ENCODE results near the gene NCAM2.

Gene NCAM2

DNA sequence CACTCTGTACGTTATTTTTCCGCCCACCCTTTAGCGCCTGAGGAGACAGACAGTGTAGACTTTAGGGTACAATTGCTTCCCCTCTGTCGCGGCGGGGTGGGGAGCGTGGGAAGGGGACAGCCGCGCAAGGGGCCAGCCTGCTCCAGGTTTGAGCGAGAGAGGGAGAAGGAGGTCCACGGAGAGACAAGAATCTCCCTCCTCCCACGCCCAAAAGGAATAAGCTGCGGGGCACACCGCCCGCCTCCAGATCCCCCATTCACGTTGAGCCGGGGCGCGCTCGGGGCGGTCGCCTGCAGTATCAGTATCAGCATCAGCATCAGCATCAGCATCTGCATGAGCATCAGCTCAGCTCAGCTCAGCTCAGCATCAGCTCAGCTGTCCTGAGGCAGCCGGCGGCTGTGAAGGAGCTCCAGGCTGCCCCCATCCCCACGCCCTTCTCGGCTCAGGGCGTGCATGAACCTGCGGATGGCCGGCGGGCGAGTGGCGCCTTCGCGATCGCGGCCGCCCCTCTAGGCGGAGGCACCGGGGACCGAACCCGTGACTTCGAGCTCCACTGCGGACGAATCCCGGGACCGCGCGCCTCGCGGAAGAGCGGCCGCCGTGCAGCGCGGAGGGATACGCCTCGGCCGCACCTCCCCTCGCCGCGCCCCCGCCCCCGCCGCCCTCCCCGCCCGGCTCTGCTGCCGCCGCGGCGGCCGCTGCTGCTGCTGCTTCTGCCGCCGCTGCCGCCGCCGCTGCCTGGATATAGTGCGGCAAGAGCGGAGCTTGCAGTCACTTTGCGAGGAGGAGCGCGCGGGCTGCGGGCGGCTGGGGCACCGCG, at the start of gene NCAM2:
Gene NCAM2, plus strand, starts transcription at position 774 of the 820 bp plus-strand sequence.
- peak within 1 kb of the TSS; percentile 93 for H3K4me3 ChIP-seq (ENCODE audit: low read length)
- DNase-seq (ENCODE audit: low read depth) = peak; percentile 91
- H3K36me3 ChIP-seq (ENCODE audit: control insufficient read depth, insufficient read depth, low read length, severe bottlenecking) = no peaks in the 10 kb centered on the region
- H3K27me3 ChIP-seq (replicated peaks; ENCODE audit: control insufficient read depth, insufficient read depth, low read length) = no peaks in the 10 kb centered on the region
- no peaks in the 10 kb centered on the region for H3K9me3 ChIP-seq (ENCODE audit: control insufficient read depth, low read length)
- H3K9ac ChIP-seq (ENCODE audit: low read length) = peak within 1 kb of the TSS; percentile 74
- peaks cover 10% of the 10 kb centered on the region for H3K4me1 ChIP-seq (ENCODE audit: control insufficient read depth, insufficient read depth, low read length)

DNA sequence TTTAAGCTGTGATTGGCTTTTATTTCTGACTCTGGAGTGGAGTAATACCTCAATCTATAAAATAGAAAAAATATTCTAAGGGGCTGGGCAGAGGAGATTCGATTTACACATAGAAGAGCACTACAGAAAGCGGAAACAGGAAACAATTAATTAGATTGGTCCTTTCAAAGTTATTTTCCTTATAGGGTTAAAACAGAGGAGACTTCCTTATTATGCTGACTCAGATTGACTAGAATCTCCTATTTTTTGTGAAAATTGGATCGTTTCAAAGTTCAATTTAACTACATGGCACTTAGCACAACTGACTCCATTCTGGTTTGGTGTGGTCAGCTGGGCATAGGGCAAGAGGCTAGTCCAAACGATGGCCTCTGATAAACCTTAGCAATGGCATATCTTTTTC, 48.3 kb upstream of the NCAM2 start:
- no peak for DNase-seq (ENCODE audit: low read depth)
- H3K9ac ChIP-seq (ENCODE audit: low read length) = no peak overlapping the region
- no peak overlapping the region for H3K4me3 ChIP-seq (ENCODE audit: low read length)
- no peaks in the 10 kb centered on the region for H3K9me3 ChIP-seq (ENCODE audit: control insufficient read depth, low read length)
- no peaks in the 10 kb centered on the region for H3K27me3 ChIP-seq (replicated peaks; ENCODE audit: control insufficient read depth, insufficient read depth, low read length)
- no peaks in the 10 kb centered on the region for H3K4me1 ChIP-seq (ENCODE audit: control insufficient read depth, insufficient read depth, low read length)
- no peaks in the 10 kb centered on the region for H3K36me3 ChIP-seq (ENCODE audit: control insufficient read depth, insufficient read depth, low read length, severe bottlenecking)

DNA sequence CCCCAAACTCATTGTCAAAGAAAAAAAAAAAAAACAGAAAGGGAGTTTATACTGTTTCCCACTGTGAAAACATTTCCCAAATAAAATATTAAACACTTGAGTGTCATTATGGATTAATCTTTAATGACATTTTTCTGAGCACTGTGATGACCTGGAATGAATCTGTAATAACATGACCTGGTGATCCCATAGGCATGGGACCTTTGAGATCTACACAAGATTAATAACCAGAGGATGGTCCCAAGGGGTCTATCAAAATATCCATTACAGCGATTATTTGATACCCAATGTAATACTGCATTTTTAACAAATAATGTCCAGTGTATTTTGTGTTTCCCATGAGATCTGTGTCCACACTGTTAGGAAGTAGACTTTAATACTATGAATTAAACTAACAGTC, 32.4 kb upstream of the NCAM2 start:
- peaks cover 13% of the 10 kb centered on the region for H3K4me1 ChIP-seq (ENCODE audit: control insufficient read depth, insufficient read depth, low read length)
- H3K9me3 ChIP-seq (ENCODE audit: control insufficient read depth, low read length) = no peaks in the 10 kb centered on the region
- H3K27me3 ChIP-seq (replicated peaks; ENCODE audit: control insufficient read depth, insufficient read depth, low read length) = no peaks in the 10 kb centered on the region
- no peak overlapping the region for H3K9ac ChIP-seq (ENCODE audit: low read length)
- H3K36me3 ChIP-seq (ENCODE audit: control insufficient read depth, insufficient read depth, low read length, severe bottlenecking) = no peaks in the 10 kb centered on the region
- DNase-seq (ENCODE audit: low read depth) = no peak
- H3K4me3 ChIP-seq (ENCODE audit: low read length) = no peak overlapping the region

DNA sequence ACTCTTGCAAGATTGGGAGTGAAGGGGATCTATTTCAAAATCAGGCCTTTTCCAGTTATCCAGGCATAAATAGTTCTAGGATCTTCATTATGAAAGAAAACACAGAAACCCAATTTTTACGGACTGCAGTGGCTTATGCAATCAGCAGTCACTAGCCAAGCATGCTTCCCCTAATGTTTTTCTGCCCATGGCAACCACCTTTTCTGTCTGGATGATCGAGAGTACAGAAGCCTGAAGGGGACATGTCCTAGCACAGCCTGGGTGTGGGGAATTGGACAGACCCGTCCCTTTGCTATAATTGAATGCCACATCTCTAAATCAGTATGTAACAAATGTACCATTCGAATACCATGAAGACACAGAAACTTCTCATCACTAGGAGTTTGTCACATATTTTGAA, 29.8 kb upstream of the NCAM2 start:
- Histone ChIP-seq H3K9ac (ENCODE audit: low read length) (peak overlapping the region; percentile 61), H3K27me3 (replicated peaks; ENCODE audit: control insufficient read depth, insufficient read depth, low read length) (no peaks in the 10 kb centered on the region), H3K36me3 (ENCODE audit: control insufficient read depth, insufficient read depth, low read length, severe bottlenecking) (no peaks in the 10 kb centered on the region), H3K4me3 (ENCODE audit: low read length) (peak overlapping the region; percentile 40), H3K4me1 (ENCODE audit: control insufficient read depth, insufficient read depth, low read length) (peaks cover 17% of the 10 kb centered on the region), H3K9me3 (ENCODE audit: control insufficient read depth, low read length) (no peaks in the 10 kb centered on the region)
- DNase-seq (ENCODE audit: low read depth) = peak; percentile 1

DNA sequence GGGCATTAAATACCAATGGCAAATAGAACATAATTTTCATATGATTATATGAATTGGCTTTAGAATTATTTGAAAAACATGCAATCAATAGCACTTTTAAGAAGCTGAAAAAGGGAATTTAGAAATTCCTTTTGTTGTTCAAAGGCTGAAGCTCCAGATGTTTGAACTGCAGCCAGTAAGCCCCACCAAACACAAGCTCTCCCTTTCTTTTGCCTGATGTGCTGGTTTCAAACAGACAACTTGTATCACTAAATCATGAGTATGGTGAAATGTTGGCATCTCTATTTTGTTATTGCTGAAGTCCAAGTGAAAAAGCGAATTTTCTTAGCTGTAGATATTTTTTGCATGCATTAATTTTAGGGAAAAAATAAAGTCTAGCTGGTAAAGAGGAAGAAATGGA, 27.5 kb upstream of the NCAM2 start:
- Histone ChIP-seq H3K9ac (ENCODE audit: low read length) (no peak overlapping the region), H3K4me1 (ENCODE audit: control insufficient read depth, insufficient read depth, low read length) (peaks cover 17% of the 10 kb centered on the region), H3K27me3 (replicated peaks; ENCODE audit: control insufficient read depth, insufficient read depth, low read length) (no peaks in the 10 kb centered on the region), H3K36me3 (ENCODE audit: control insufficient read depth, insufficient read depth, low read length, severe bottlenecking) (no peaks in the 10 kb centered on the region), H3K9me3 (ENCODE audit: control insufficient read depth, low read length) (no peaks in the 10 kb centered on the region), H3K4me3 (ENCODE audit: low read length) (no peak overlapping the region)
- DNase-seq (ENCODE audit: low read depth) = no peak

DNA sequence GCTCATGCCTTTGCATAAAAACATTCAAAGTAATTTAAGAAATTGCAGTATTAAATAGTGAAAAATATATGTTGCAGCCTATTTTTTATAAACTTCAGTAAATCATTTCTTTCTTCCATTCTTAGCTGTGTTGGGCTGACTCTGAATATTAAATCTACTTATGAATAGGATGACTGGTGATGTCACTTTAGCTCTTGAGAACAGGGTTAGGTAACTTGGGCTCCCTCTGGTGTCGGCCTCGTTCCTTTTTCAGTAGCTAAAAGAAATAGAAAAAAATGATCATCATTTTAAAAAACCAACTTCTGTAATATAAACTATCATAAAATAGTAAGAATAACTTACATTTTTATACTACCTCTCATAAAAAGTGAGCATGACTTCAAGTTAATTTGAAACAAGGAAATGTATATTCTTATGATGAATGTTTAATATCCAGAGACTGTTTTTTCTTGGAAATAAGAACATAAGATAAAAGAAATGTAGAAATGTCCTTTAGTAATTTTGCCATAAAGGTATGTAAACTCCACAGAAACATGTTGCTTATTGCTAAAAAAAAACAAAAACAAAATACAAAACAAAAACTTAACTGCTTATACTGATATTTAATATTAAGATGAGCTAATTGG, 26.8 kb upstream of the NCAM2 start:
- Histone ChIP-seq H3K36me3 (ENCODE audit: control insufficient read depth, insufficient read depth, low read length, severe bottlenecking) (no peaks in the 10 kb centered on the region), H3K27me3 (replicated peaks; ENCODE audit: control insufficient read depth, insufficient read depth, low read length) (no peaks in the 10 kb centered on the region), H3K9me3 (ENCODE audit: control insufficient read depth, low read length) (no peaks in the 10 kb centered on the region), H3K9ac (ENCODE audit: low read length) (no peak overlapping the region), H3K4me1 (ENCODE audit: control insufficient read depth, insufficient read depth, low read length) (peaks cover 17% of the 10 kb centered on the region), H3K4me3 (ENCODE audit: low read length) (no peak overlapping the region)
- peak; percentile 75 for DNase-seq (ENCODE audit: low read depth)

DNA sequence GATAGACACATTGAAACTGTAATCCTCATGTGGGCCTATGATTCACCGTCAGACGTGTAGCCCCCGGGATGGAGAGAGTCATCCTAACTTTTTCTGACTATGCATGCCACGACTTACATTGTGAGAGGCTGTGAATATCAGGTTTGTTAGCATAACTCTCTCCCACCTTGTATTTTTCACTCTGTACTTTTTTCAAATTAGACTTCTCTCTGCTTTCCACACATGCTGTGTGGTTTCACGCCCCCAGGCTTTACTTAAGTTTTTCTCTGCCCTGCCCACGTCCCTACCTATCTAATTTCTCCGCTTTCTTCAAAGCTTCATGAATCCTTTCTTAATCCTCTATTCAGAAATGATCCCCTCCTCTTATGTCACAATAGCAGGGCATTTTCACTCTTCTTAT, 3.4 kb upstream of the NCAM2 start:
- H3K4me1 ChIP-seq (ENCODE audit: control insufficient read depth, insufficient read depth, low read length) = peaks cover 10% of the 10 kb centered on the region
- H3K27me3 ChIP-seq (replicated peaks; ENCODE audit: control insufficient read depth, insufficient read depth, low read length) = no peaks in the 10 kb centered on the region
- no peak overlapping the region for H3K4me3 ChIP-seq (ENCODE audit: low read length)
- DNase-seq (ENCODE audit: low read depth) = no peak
- no peaks in the 10 kb centered on the region for H3K9me3 ChIP-seq (ENCODE audit: control insufficient read depth, low read length)
- no peaks in the 10 kb centered on the region for H3K36me3 ChIP-seq (ENCODE audit: control insufficient read depth, insufficient read depth, low read length, severe bottlenecking)
- H3K9ac ChIP-seq (ENCODE audit: low read length) = no peak overlapping the region

DNA sequence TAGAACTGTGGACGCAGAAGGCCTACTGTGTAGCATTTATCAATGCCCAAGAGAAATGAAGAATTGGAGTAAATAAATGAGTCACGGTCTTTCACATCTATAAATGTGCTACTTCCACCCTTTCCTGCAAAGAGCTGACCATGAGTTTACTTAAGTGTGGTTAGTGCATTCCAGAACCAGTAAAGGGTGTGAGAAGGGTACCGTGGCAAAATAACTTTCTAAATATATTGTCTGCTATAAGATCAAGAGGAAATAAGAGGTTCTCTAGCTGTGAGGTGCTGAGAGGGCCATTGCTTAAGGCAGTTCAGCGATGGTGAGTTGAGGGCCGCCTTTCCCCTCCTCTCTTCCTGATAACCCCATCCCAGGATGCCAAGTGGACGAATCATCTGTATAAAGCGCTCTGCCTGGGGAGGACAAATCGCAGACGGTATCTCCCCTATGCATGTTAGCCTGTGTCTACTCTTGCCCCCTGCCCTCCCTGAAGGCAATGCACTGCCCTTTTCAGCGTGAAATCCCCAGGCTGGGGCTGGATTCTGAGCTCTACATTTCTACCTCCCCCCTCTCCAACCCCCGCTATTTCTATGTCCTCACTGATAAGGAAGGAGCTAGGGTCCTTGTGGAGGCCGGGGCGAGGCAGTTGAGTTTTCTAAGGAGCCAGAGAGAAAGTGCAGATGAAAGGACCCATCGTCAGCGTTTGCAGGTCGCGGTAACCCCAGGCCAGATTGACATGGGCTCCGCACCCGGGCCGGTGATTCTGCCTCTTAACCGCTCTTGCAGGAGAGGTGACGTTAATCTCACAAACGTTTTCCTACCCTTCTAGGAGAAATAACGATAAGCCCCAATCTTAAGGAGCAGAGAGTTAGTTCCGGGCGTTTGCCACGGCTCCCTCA, 1.5 kb upstream of the NCAM2 start:
- no peak for DNase-seq (ENCODE audit: low read depth)
- Histone ChIP-seq H3K4me1 (ENCODE audit: control insufficient read depth, insufficient read depth, low read length) (peaks cover 10% of the 10 kb centered on the region), H3K4me3 (ENCODE audit: low read length) (peak overlapping the region; percentile 82), H3K36me3 (ENCODE audit: control insufficient read depth, insufficient read depth, low read length, severe bottlenecking) (no peaks in the 10 kb centered on the region), H3K9me3 (ENCODE audit: control insufficient read depth, low read length) (no peaks in the 10 kb centered on the region), H3K9ac (ENCODE audit: low read length) (no peak overlapping the region), H3K27me3 (replicated peaks; ENCODE audit: control insufficient read depth, insufficient read depth, low read length) (no peaks in the 10 kb centered on the region)

DNA sequence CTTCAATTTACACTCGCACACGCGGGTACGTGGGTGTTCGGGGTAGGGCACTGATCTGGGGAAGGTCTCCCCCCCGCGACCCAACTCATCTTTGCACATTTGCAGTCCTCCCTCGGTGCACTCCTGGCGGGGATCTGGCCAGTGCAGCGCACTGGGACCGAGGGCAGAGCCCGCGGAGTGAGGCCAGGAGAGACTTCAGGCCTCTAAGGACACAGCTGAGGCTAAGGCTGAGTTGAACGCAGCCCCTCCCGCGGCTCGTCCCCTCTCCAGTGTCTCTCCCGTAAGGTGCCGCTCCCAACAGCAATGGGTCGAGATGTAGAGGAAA, 936 bp upstream of the NCAM2 start:
- Histone ChIP-seq H3K9ac (ENCODE audit: low read length) (no peak overlapping the region), H3K4me3 (ENCODE audit: low read length) (peak overlapping the region; percentile 82), H3K4me1 (ENCODE audit: control insufficient read depth, insufficient read depth, low read length) (peaks cover 10% of the 10 kb centered on the region), H3K27me3 (replicated peaks; ENCODE audit: control insufficient read depth, insufficient read depth, low read length) (no peaks in the 10 kb centered on the region), H3K9me3 (ENCODE audit: control insufficient read depth, low read length) (no peaks in the 10 kb centered on the region), H3K36me3 (ENCODE audit: control insufficient read depth, insufficient read depth, low read length, severe bottlenecking) (no peaks in the 10 kb centered on the region)
- peak; percentile 5 for DNase-seq (ENCODE audit: low read depth)

DNA sequence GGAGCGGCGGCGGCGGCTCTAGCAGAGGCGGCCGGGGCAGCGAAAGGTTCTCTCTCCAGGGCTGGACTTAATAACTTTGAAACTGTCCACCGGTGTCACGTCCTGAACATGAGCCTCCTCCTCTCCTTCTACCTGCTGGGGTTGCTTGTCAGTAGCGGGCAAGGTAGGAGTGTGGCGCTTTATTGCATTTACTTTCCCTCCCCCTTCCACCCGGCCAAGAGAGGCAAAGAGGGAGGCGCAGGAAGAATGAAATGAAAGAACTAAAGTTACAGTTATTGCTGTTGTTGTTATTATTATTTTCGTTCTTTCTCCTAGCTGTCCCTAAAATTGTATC, 214 bp downstream of the NCAM2 start:
- Histone ChIP-seq H3K4me3 (ENCODE audit: low read length) (peak overlapping the region; percentile 93), H3K4me1 (ENCODE audit: control insufficient read depth, insufficient read depth, low read length) (peaks cover 10% of the 10 kb centered on the region), H3K9me3 (ENCODE audit: control insufficient read depth, low read length) (no peaks in the 10 kb centered on the region), H3K36me3 (ENCODE audit: control insufficient read depth, insufficient read depth, low read length, severe bottlenecking) (no peaks in the 10 kb centered on the region), H3K27me3 (replicated peaks; ENCODE audit: control insufficient read depth, insufficient read depth, low read length) (no peaks in the 10 kb centered on the region), H3K9ac (ENCODE audit: low read length) (peak overlapping the region; percentile 74)
- no peak for DNase-seq (ENCODE audit: low read depth)

DNA sequence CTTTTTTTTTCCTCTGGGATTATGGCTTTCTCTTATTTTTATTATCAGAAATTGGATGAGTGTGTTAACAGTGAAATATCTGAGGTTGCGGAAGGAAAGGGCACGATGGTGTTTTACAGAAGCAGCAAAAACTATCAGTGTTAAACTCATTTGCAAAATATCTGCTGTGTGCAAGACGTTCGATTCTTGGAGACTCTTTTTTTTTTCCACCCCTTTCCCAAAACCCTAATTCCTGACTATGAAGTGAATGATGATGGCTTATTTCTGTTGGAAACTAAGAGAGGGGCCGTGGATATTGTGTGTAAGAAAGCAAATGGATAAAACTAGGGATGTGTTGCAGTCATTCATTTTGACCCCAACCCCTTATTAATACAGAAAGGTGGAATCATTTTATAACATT, 677 bp downstream of the NCAM2 start:
- Histone ChIP-seq H3K36me3 (ENCODE audit: control insufficient read depth, insufficient read depth, low read length, severe bottlenecking) (no peaks in the 10 kb centered on the region), H3K9ac (ENCODE audit: low read length) (peak overlapping the region; percentile 74), H3K4me1 (ENCODE audit: control insufficient read depth, insufficient read depth, low read length) (peaks cover 10% of the 10 kb centered on the region), H3K9me3 (ENCODE audit: control insufficient read depth, low read length) (no peaks in the 10 kb centered on the region), H3K4me3 (ENCODE audit: low read length) (peak overlapping the region; percentile 93), H3K27me3 (replicated peaks; ENCODE audit: control insufficient read depth, insufficient read depth, low read length) (no peaks in the 10 kb centered on the region)
- DNase-seq (ENCODE audit: low read depth) = peak; percentile 26
